H1 (cell line): Measurements from ENCODE around the gene ARFGEF3. TPM values are rescaled to one million over a fixed set of nuclear protein-coding genes. Genes with fewer than 3 reads are reported as not detected.

ENCODE experiments used
- CTCF ChIA-PET: fragments of 300-600 bp; sonication (Branson Sonifier 250); formaldehyde crosslinking; loops from one replicate; lab custom pipeline; 2021; ENCODE audit not compliant: partially characterized antibody; lab: Charles Lee
- POLR2A ChIA-PET: fragments of 300-600 bp; sonication (Branson Sonifier 250); formaldehyde crosslinking; loops from one replicate; lab custom pipeline; 2021; ENCODE audit warnings: inconsistent platforms; ENCODE audit not compliant: partially characterized antibody; lab: Charles Lee
- DNase-seq, 2 experiments: peaks; one replicate each; pipeline versions ENCODE4 v3.0.0 to v3.0.0-alpha.2; 2010 to 2022; ENCODE audit warnings: low spot score in 2 of 2, low read depth in 1 of 2, mixed read lengths in 1 of 2
- FAIRE-seq: peaks from 2 replicates; lab custom pipeline; 2011; peaks lifted over from hg19 to GRCh38; lab: Jason Lieb, UNC
- H2AFZ ChIP-seq: 2 replicates; pipeline ENCODE4 v1.8.1; 2012; ENCODE audit warnings: low read length, inconsistent platforms
- H2AK5ac ChIP-seq: 2 replicates; pipeline ENCODE4 v1.6.1; 2013; ENCODE audit warnings: low read depth, low read length
- H2BK120ac ChIP-seq: replicated peaks from 2 replicates; pipeline ENCODE3; 2013; ENCODE audit warnings: low read depth, low read length, inconsistent platforms
- H2BK12ac ChIP-seq: 2 replicates; pipeline ENCODE4 v1.6.1; 2013; ENCODE audit warnings: low read depth, low read length
- H2BK15ac ChIP-seq: 2 replicates; pipeline ENCODE4 v1.6.1; 2013; ENCODE audit warnings: low read length
- H2BK20ac ChIP-seq: 2 replicates; pipeline ENCODE4 v1.6.1; 2013; ENCODE audit warnings: low read length
- H2BK5ac ChIP-seq: 2 replicates; pipeline ENCODE4 v1.6.1; 2013; ENCODE audit warnings: low read depth, low read length
- H3K14ac ChIP-seq: 2 replicates; pipeline ENCODE4 v1.6.1; 2013; ENCODE audit warnings: inconsistent platforms; ENCODE audit not compliant: insufficient read length
- H3K18ac ChIP-seq: 2 replicates; pipeline ENCODE4 v1.6.1; 2013; ENCODE audit warnings: low read length; ENCODE audit errors: extremely low read depth
- H3K23ac ChIP-seq: 2 replicates; pipeline ENCODE4 v1.6.1; 2013; ENCODE audit warnings: inconsistent platforms; ENCODE audit not compliant: insufficient read length
- H3K23me2 ChIP-seq: 2 replicates; pipeline ENCODE4 v1.6.1; 2013; ENCODE audit warnings: low read depth, low read length
- H3K27ac ChIP-seq: 2 replicates; pipeline ENCODE4 v1.6.1; 2011; ENCODE audit warnings: low read depth, low read length, inconsistent platforms
- H3K27me3 ChIP-seq, 4 experiments: replicated peaks in 1 of 4; 1 replicate in 1 of 4; 2 replicates in 3 of 4; pipeline versions ENCODE4 v1.6.1 to v1.8.1; 2011 to 2013; ENCODE audit warnings: low read length in 3 of 4, mild to moderate bottlenecking in 3 of 4, inconsistent platforms in 2 of 4, mixed read lengths in 2 of 4, moderate library complexity in 1 of 4; ENCODE audit not compliant: control insufficient read depth in 3 of 4, insufficient read depth in 3 of 4; ENCODE audit errors: extremely low read depth in 1 of 4
- H3K36me3 ChIP-seq, 4 experiments: 2 replicates each; pipeline versions ENCODE4 v1.6.1 to v1.8.1; 2011 to 2013; ENCODE audit warnings: mild to moderate bottlenecking in 4 of 4, low read length in 3 of 4, moderate library complexity in 2 of 4, control low read depth in 1 of 4, inconsistent platforms in 1 of 4; ENCODE audit not compliant: insufficient read depth in 4 of 4, control insufficient read depth in 2 of 4
- H3K4ac ChIP-seq: replicated peaks from 2 replicates; pipeline ENCODE3; 2013; ENCODE audit warnings: low read length, low read depth, mixed read lengths, inconsistent platforms; ENCODE audit not compliant: insufficient read length
- H3K4me1 ChIP-seq, 4 experiments: replicated peaks in 1 of 4; 1 replicate in 1 of 4; 2 replicates in 3 of 4; pipeline versions ENCODE4 v1.6.1 to v1.8.1; 2011 to 2013; ENCODE audit warnings: low read length in 3 of 4, inconsistent platforms in 2 of 4, mixed read lengths in 1 of 4; ENCODE audit not compliant: insufficient read depth in 4 of 4, control insufficient read depth in 3 of 4
- H3K4me2 ChIP-seq, 2 experiments: 2 replicates each; pipeline versions ENCODE4 v1.6.1 to v1.8.1; 2011 to 2013; ENCODE audit warnings: low read depth in 2 of 2, low read length in 2 of 2, control low read depth in 1 of 2, inconsistent platforms in 1 of 2, mild to moderate bottlenecking in 1 of 2; ENCODE audit not compliant: insufficient read depth in 1 of 2
- H3K4me3 ChIP-seq, 4 experiments: fragments of 200-600, 300-600 bp in 1 of 4; sonication (generic), shearing (Covaris generic), sonication (Bioruptor Twin) in 1 of 4; 2 replicates each; pipeline versions ENCODE4 v1.5.1 to v1.8.1; 2011 to 2016; ENCODE audit warnings: low read length in 4 of 4, low read depth in 3 of 4, control low read depth in 2 of 4, inconsistent platforms in 2 of 4, mild to moderate bottlenecking in 2 of 4, mixed read lengths in 1 of 4, moderate library complexity in 1 of 4; ENCODE audit not compliant: insufficient read depth in 2 of 4; ENCODE audit errors: extremely low read depth in 1 of 4
- H3K56ac ChIP-seq: replicated peaks from 2 replicates; pipeline ENCODE3; 2013; ENCODE audit warnings: low read depth, mild to moderate bottlenecking, mixed read lengths, low read length, inconsistent platforms; ENCODE audit not compliant: insufficient read length
- H3K79me1 ChIP-seq: 2 replicates; pipeline ENCODE4 v1.6.1; 2013; ENCODE audit warnings: low read depth, low read length, control low read depth
- H3K79me2 ChIP-seq, 2 experiments: 2 replicates each; pipeline versions ENCODE4 v1.6.1 to v1.8.1; 2012 to 2013; ENCODE audit warnings: low read length in 2 of 2, mild to moderate bottlenecking in 2 of 2, inconsistent platforms in 1 of 2; ENCODE audit not compliant: insufficient read depth in 2 of 2, control insufficient read depth in 1 of 2
- H3K9ac ChIP-seq, 4 experiments: replicated peaks in 1 of 4; 1 replicate in 1 of 4; 2 replicates in 3 of 4; pipeline versions ENCODE4 v1.6.1 to v1.8.1; 2011 to 2013; ENCODE audit warnings: low read depth in 3 of 4, low read length in 3 of 4, control low read depth in 2 of 4, mild to moderate bottlenecking in 2 of 4, moderate library complexity in 2 of 4, inconsistent platforms in 1 of 4; ENCODE audit errors: extremely low read depth in 1 of 4
- H3K9me3 ChIP-seq, 2 experiments: 2 replicates each; pipeline versions ENCODE4 v1.6.1 to v1.8.1; 2012 to 2013; ENCODE audit warnings: mild to moderate bottlenecking in 2 of 2, moderate library complexity in 2 of 2, control low read depth in 1 of 2, inconsistent platforms in 1 of 2, low read depth in 1 of 2, low read length in 1 of 2, mixed read lengths in 1 of 2; ENCODE audit not compliant: insufficient read depth in 2 of 2
- H4K20me1 ChIP-seq, 2 experiments: replicated peaks in 1 of 2; 2 replicates each; pipeline versions ENCODE3 to v1.8.1; 2011 to 2013; ENCODE audit warnings: inconsistent platforms in 2 of 2, low read length in 2 of 2, mild to moderate bottlenecking in 1 of 2; ENCODE audit not compliant: insufficient read depth in 2 of 2, control insufficient read depth in 1 of 2
- H4K5ac ChIP-seq: 2 replicates; pipeline ENCODE4 v1.6.1; 2013; ENCODE audit warnings: low read length, low read depth, mixed read lengths, inconsistent platforms; ENCODE audit not compliant: insufficient read length
- H4K8ac ChIP-seq: 2 replicates; pipeline ENCODE4 v1.8.0; 2013; ENCODE audit warnings: mild to moderate bottlenecking, moderate library complexity, low read length, inconsistent platforms; ENCODE audit not compliant: insufficient read depth; ENCODE audit errors: extremely low read depth
- H4K91ac ChIP-seq: replicated peaks from 2 replicates; pipeline ENCODE3; 2013; ENCODE audit warnings: low read length, mixed read lengths, inconsistent platforms; ENCODE audit not compliant: insufficient read length
- CBX5 ChIP-seq: fragments of 300-800, 300-1000 bp; sonication (generic); IDR thresholded peaks from 2 replicates; pipeline ENCODE4 v1.7.1; 2016; ENCODE audit warnings: antibody characterized with exemption, low read length, low read depth
- EP300 ChIP-seq, 2 experiments: IDR thresholded peaks; 1 replicate in 1 of 2; 2 replicates in 1 of 2; pipeline ENCODE4 v1.6.1; 2011 to 2012; ENCODE audit warnings: low read depth in 2 of 2, low read length in 2 of 2, mild to moderate bottlenecking in 2 of 2, borderline replicate concordance in 1 of 2, inconsistent platforms in 1 of 2, moderate library complexity in 1 of 2
- FOSL1 ChIP-seq: IDR thresholded peaks from 2 replicates; pipeline ENCODE4 v1.6.1; 2011; ENCODE audit warnings: mild to moderate bottlenecking, low read depth, low read length, moderate library complexity; ENCODE audit not compliant: insufficient read depth
- GABPA ChIP-seq: IDR thresholded peaks from 2 replicates; pipeline ENCODE4 v1.6.1; 2011; ENCODE audit warnings: mild to moderate bottlenecking, low read length, moderate library complexity, borderline replicate concordance; ENCODE audit not compliant: insufficient read depth
- HDAC6 ChIP-seq: IDR thresholded peaks from one replicate; pipeline ENCODE4 v1.7.1; 2012; ENCODE audit warnings: low read depth, mild to moderate bottlenecking, inconsistent platforms, low read length, moderate library complexity
- JUN ChIP-seq: IDR thresholded peaks from 2 replicates; pipeline ENCODE4 v1.6.1; 2011; ENCODE audit warnings: low read depth, mild to moderate bottlenecking, improper control_type of control experiment, low read length
- KDM4A ChIP-seq: IDR thresholded peaks from one replicate; pipeline ENCODE4 v1.7.1; 2012; ENCODE audit warnings: low read depth, mild to moderate bottlenecking, moderate library complexity, low read length, inconsistent platforms; ENCODE audit not compliant: severe bottlenecking
- PHF8 ChIP-seq: fragments of 200-600 bp; sonication (generic); conservative IDR thresholded peaks from 2 replicates; pipeline ENCODE4 v1.7.1; 2012; ENCODE audit warnings: low read depth, mild to moderate bottlenecking, inconsistent platforms, low read length, moderate library complexity
- RBBP5 ChIP-seq: IDR thresholded peaks from 2 replicates; pipeline ENCODE4 v1.7.1; 2012; ENCODE audit warnings: low read depth, mild to moderate bottlenecking, inconsistent platforms, low read length, moderate library complexity, borderline replicate concordance
- RFX5 ChIP-seq: IDR thresholded peaks from 2 replicates; pipeline ENCODE4 v1.6.1; 2011; ENCODE audit warnings: low read depth, low read length, improper control_type of control experiment, borderline replicate concordance
- SUZ12 ChIP-seq: fragments of 200-600 bp; sonication (generic); IDR thresholded peaks from 2 replicates; pipeline ENCODE4 v1.6.1; 2012; ENCODE audit warnings: mild to moderate bottlenecking, inconsistent platforms, low read length, moderate library complexity, mixed read lengths
- WGBS, 2 experiments: shearing (Covaris generic) in 1 of 2; methylation state at CpG; one replicate each; pipeline versions ENCODE4 v1.1.6 to v1.1.7; 2013 to 2015; ENCODE audit warnings: low lambda C conversion rate in 2 of 2, mixed read lengths in 2 of 2, inconsistent platforms in 1 of 2, low coverage in 1 of 2, missing lambda C conversion rate in 1 of 2; ENCODE audit not compliant: insufficient replicate concordance in 2 of 2, insufficient coverage in 1 of 2, insufficient read length in 1 of 2; ENCODE audit errors: extremely low coverage in 1 of 2, missing lambda C conversion rate in 1 of 2; 5-methylcytosine and 5-hydroxymethylcytosine counted together
- polyA plus RNA-seq, 7 experiments: library from polyadenylated mRNA; depleted of rRNA in 3 of 7; stranded (reverse) in 5 of 7; unstranded in 2 of 7; fragments of >200 nt in 5 of 7; fragments of 200-250 nt in 2 of 7; gene quantifications; 1 replicate in 5 of 7; 2 replicates in 1 of 7; 4 replicates in 1 of 7; pipeline versions ENCODE4 v1.2.1 to v1.2.3, GENCODE V29; 2011 to 2013; ENCODE audit warnings: missing spikeins in 2 of 7, mixed read lengths in 2 of 7
- total RNA-seq: library from RNA; stranded (reverse); fragmentation: NEBNext Ultra II Directional; extraction: Animal tissue kit (Norgen Biotek cat#: 25700); gene quantifications from 2 replicates; pipeline ENCODE4 v1.2.1, GENCODE V29; 2021

Gene ARFGEF3
- total and polyA plus RNA-seq, 2 of the 8 experiments (the other 6 are each of a cell fraction or from before 2014, with no cell fraction given): 5.8 to 23.2 TPM

- DNase-seq: no peak
- Histone ChIP-seq H4K20me1 (no peaks in the 10 kb centered on the region), H2BK15ac (no peak overlapping the region), H3K9ac (no peak overlapping the region), H2BK120ac (no peak overlapping the region), H3K27ac (no peak overlapping the region), H3K79me1 (no peaks in the 10 kb centered on the region), H3K36me3 (peaks cover 2 to 18% (median 6%) of the 10 kb centered on the region in 4 experiments; a peak in 6 of 8 replicates), H3K79me2 (no peaks in the 10 kb centered on the region), H3K56ac (no peak overlapping the region), H2BK12ac (no peak overlapping the region), H4K91ac (no peak overlapping the region), H2AFZ (no peak overlapping the region), H3K18ac (no peak overlapping the region), H4K5ac (no peak overlapping the region), H3K27me3 (no peaks in the 10 kb centered on the region), H3K14ac (no peak overlapping the region), H4K8ac (no peak overlapping the region), H2BK20ac (no peak overlapping the region), H3K23ac (no peak overlapping the region), H3K4me2 (no peak overlapping the region), H2BK5ac (no peak overlapping the region), H3K4ac (no peak overlapping the region), H3K23me2 (no peaks in the 10 kb centered on the region), H2AK5ac (no peak overlapping the region), H3K4me3 (no peak overlapping the region), H3K4me1 (peaks cover 2 to 8% (median 4%) of the 10 kb centered on the region in 4 experiments; a peak in 5 of 7 replicates), H3K9me3 (no peaks in the 10 kb centered on the region)
- ChIA-PET CTCF (interaction anchor here (1.1 to 2.1 kb wide), 3 partner anchors 105 to 185 kb away, joined by 3 to 5 read pairs (median 3); no protein-coding TSS in a partner anchor), POLR2A (no interaction called here)
- 96% methylated on average over 6 of the region's 6 CpGs; no CpG with 5 or more reads in 1 of the 2 experiments for WGBS, 2 experiments
- FAIRE-seq: no peak
- no peak for TF ChIP-seq EP300 (IDR thresholded peaks at IDR 0.05; ENCODE audit: borderline replicate concordance in 1 of 2, low read depth in 2 of 2, low read length in 2 of 2)
- no peak for TF ChIP-seq HDAC6
- TF ChIP-seq GABPA: no peak
- no peak for TF ChIP-seq FOSL1
- no peak for TF ChIP-seq JUN
- TF ChIP-seq CBX5: no peak
- no peak for TF ChIP-seq PHF8
- TF ChIP-seq RFX5: no peak
- no peak for TF ChIP-seq SUZ12
- TF ChIP-seq RBBP5: no peak
- TF ChIP-seq KDM4A: no peak
Measured at GRCh38 chr6:138292482-138292881, 130.7 kb downstream of the ARFGEF3 start.
